ENCODE measurements around the gene LCLAT1. TPM values are rescaled to one million over a fixed set of nuclear protein-coding genes. Genes with fewer than 3 reads are reported as not detected.
A peak's percentile ranks its signal among the peaks of the same experiment; 100 is the strongest.
"Not testable (repeated sequence)": the region's sequence is repeated elsewhere in the genome, so short reads cannot be mapped to it uniquely, and the experiment has no call there.

LCLAT1 gene
- total RNA-seq, 4 donors from 2014 or later = 47.3 to 68.7 (median 54.1) TPM

DNA sequence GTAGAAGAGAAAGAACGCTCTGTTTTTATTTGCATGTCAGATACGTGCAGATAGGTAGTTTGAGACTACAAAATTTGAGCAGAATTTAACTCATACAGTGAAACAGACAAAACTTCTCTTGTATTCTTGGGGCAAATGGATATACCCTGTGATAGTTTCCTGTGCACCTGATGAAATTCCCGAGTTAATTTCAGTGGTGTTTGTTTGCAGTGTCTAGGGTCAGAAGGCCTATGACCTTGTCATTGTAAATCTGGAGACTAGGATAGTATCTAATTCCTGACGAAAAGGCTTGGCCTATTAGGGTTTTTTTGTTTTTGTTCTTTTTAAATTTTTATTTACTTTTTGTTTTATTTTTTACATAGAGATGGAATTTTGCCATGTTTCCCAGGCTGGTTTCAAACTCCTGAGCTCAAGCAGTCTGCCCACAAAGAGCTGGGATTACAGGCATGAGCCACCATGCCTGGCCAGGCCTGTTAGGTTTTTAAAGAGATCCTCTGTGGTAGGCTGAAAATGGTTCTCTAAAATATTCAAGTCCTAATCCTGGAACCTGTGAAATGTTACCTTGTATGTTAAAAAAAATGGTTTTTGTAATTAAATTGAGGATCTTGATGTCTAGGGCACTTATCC is 17.6 kb downstream of the LCLAT1 start:
- TF ChIP-seq POLR2A (IDR thresholded peaks at IDR 0.05) = no peak
- TF ChIP-seq, protein P1, sequence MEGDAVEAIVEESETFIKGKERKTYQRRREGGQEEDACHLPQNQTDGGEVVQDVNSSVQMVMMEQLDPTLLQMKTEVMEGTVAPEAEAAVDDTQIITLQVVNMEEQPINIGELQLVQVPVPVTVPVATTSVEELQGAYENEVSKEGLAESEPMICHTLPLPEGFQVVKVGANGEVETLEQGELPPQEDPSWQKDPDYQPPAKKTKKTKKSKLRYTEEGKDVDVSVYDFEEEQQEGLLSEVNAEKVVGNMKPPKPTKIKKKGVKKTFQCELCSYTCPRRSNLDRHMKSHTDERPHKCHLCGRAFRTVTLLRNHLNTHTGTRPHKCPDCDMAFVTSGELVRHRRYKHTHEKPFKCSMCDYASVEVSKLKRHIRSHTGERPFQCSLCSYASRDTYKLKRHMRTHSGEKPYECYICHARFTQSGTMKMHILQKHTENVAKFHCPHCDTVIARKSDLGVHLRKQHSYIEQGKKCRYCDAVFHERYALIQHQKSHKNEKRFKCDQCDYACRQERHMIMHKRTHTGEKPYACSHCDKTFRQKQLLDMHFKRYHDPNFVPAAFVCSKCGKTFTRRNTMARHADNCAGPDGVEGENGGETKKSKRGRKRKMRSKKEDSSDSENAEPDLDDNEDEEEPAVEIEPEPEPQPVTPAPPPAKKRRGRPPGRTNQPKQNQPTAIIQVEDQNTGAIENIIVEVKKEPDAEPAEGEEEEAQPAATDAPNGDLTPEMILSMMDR (IDR thresholded peaks at IDR 0.05) = no peak
- 84% methylated on average over 4 of the region's 4 CpGs for WGBS, 2 donors
- Histone ChIP-seq H3K27me3 (no peaks in the 10 kb centered on the region), H3K36me3 (no peaks in the 10 kb centered on the region), H3K4me1 (peaks cover 0 to 5% of the 10 kb centered on the region in 2 donors), H3K9me3 (no peaks in the 10 kb centered on the region), H3K27ac (no peak overlapping the region), H3K4me3 (replicated peaks in 1 of 3) (no peak overlapping the region)
- intact Hi-C loops (cut with DNase I) = no loop called here
- DNase-seq = no peak

DNA sequence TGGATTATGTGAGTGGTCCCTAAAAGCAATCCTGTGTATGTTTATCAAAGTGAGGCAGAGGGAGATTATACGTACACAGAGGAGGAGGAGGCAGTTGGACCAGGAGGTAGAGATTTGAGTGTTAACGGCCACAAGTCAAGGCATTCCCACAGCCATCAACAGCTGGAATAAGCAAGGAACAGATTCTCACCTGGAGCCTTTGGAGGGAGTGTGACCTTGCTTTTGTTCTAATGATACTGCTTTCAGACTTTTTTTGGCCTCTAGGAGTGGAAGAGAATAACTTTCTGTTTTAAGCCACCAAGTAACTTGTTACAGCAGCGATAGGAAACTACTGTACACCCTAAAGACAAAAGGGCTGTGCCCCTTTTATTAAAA is 18.1 kb downstream of the LCLAT1 start:
- Histone ChIP-seq H3K27ac (peak overlapping the region in 1 of 3 donors; percentile 12), H3K9me3 (no peaks in the 10 kb centered on the region), H3K36me3 (no peaks in the 10 kb centered on the region), H3K4me1 (peaks cover 0 to 5% of the 10 kb centered on the region in 2 donors), H3K27me3 (no peaks in the 10 kb centered on the region), H3K4me3 (replicated peaks in 1 of 3) (no peak overlapping the region)
- TF ChIP-seq, protein P1 (IDR thresholded peaks at IDR 0.05) = no peak
- TF ChIP-seq POLR2A (IDR thresholded peaks at IDR 0.05) = no peak
- 87 to 95% methylated on average over 3 of the region's 3 CpGs for WGBS, 2 donors
- intact Hi-C loops (cut with DNase I) = no loop called here
- no peak for DNase-seq

DNA sequence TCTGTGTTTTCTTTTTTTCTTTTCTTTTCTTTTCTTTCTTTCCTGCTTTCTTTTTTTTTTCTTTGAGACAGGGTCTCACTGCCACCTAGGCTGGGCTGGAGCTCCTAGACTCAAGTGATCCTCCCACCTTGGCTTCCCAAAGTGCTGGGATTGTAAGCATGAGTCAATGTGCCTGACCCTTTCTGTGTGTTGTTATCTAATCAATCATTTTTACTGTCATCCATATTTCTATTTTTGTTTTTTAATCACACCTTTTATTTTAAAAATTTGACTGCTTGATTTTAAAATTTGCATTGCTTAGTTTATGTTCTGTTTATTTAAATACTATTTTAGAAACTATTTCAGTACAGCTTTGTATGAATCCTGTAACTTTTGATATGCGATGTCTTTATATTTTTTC is 19.2 kb downstream of the LCLAT1 start:
- Histone ChIP-seq H3K4me3 (replicated peaks in 1 of 3) (no peak overlapping the region), H3K4me1 (peaks cover 0 to 5% of the 10 kb centered on the region in 2 donors), H3K9me3 (no peaks in the 10 kb centered on the region), H3K36me3 (no peaks in the 10 kb centered on the region), H3K27ac (no peak overlapping the region), H3K27me3 (no peaks in the 10 kb centered on the region)
- DNase-seq = no peak
- 97% methylated on average over 1 of the region's 1 CpG for WGBS, 2 donors
- intact Hi-C loops (cut with DNase I) = no loop called here
- TF ChIP-seq, protein P1 (IDR thresholded peaks at IDR 0.05) = no peak
- TF ChIP-seq POLR2A (IDR thresholded peaks at IDR 0.05) = no peak

DNA sequence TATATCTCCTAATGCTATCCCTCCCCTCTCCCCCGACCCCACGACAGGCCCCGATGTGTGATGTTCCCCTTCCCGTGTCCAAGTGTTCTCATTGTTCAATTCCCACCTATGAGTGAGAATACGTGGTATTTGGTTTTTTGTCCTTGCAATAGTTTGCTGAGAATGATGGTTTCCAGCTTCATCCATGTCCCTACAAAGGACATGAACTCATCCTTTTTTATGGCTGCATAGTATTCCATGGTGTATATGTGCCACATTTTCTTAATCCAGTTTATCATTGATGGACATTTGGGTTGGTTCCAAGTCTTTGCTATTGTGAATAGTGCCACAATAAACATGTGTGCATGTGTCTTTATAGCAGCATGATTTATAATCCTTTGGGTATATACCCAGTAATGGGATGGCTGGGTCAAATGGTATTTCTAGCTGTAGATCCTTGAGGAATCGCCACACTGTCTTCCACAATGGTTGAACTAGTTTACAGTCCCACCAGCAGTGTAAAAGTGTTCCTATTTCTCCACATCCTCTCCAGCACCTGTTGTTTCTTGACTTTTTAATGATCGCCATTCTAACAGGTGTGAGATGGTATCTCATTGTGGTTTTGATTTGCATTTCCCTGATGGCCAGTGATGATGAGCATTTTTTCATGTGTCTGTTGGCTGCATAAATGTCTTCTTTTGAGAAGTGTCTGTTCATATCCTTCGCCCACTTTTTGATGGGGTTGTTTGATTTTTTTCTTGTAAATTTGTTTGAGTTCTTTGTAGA is 20.2 kb downstream of the LCLAT1 start:
- H3K36me3 ChIP-seq; H3K27me3 ChIP-seq; intact Hi-C loops (cut with DNase I); H3K27ac ChIP-seq; H3K4me3 ChIP-seq (replicated peaks in 1 of 3); H3K4me1 ChIP-seq; H3K9me3 ChIP-seq; DNase-seq: not testable (repeated sequence)
- 92 to 98% methylated on average over 8 of the region's 8 CpGs for WGBS, 2 donors

DNA sequence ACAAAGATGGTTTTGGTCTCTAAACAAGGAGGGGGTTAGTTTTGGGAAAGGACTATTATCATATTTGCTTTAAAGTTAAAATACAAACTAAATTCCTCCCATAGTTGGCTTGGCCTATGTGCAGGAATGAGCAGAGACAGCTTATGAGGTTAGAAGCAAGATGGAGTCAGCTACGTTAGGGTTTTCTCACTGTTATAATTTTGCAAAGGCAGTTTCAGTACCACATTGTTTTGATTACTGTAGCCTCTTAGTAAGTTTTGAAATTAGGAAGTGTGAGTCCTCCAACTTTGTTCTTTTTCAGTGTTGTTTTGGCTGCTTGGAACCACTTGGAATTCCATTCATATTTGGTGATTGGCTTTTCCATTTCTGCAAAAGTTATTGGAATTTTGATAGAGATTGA is 23.4 kb downstream of the LCLAT1 start:
- intact Hi-C loops (cut with DNase I) = no loop called here
- no peaks in the 10 kb centered on the region for H3K27me3 ChIP-seq
- peaks cover 0 to under 1% of the 10 kb centered on the region in 2 donors for H3K4me1 ChIP-seq
- no peak overlapping the region for H3K27ac ChIP-seq
- no peak overlapping the region for H3K4me3 ChIP-seq (replicated peaks in 1 of 3)
- DNase-seq = no peak
- TF ChIP-seq POLR2A (IDR thresholded peaks at IDR 0.05) = no peak
- TF ChIP-seq, protein P1 (IDR thresholded peaks at IDR 0.05) = no peak
- H3K36me3 ChIP-seq = no peaks in the 10 kb centered on the region
- no peaks in the 10 kb centered on the region for H3K9me3 ChIP-seq
- 88 to 94% methylated on average over 1 of the region's 1 CpG for WGBS, 2 donors

Measured in thyroid gland (tissue), 4 donors.